HepG2 (cell line): ENCODE measurements around the gene VKORC1. TPM values are rescaled to one million over a fixed set of nuclear protein-coding genes. Genes with fewer than 3 reads are reported as not detected.

ENCODE experiments used
- KDM5A ChIP-seq: fragments of 200-600 bp; sonication (generic); IDR thresholded peaks from 2 replicates; pipeline ENCODE4 v1.7.0; 2018; ENCODE audit warnings: antibody characterized with exemption, mild to moderate bottlenecking, low read length, borderline replicate concordance
- KDM5B ChIP-seq: sonication (generic); formaldehyde crosslinking; IDR thresholded peaks from 2 replicates; pipeline ENCODE4 v1.4.0; 2020; ENCODE audit warnings: missing genetic modification reagents, mild to moderate bottlenecking, borderline replicate concordance
- WIZ ChIP-seq: sonication (generic); formaldehyde crosslinking; IDR thresholded peaks from 2 replicates; pipeline ENCODE4 v1.5.1; 2020; ENCODE audit warnings: mild to moderate bottlenecking, missing genetic modification reagents
- XBP1 ChIP-seq: sonication (generic); formaldehyde crosslinking; IDR thresholded peaks from 2 replicates; pipeline ENCODE4 v1.5.0; 2020; ENCODE audit warnings: missing genetic modification reagents
- ZBTB38 ChIP-seq: sonication (generic); formaldehyde crosslinking; IDR thresholded peaks from 2 replicates; pipeline ENCODE4 v1.5.1; 2020; ENCODE audit warnings: mild to moderate bottlenecking, missing genetic modification reagents
- ZMYM3 ChIP-seq: sonication (generic); formaldehyde crosslinking; IDR thresholded peaks from 2 replicates; pipeline ENCODE4 v1.5.1; 2020; ENCODE audit warnings: mild to moderate bottlenecking, missing genetic modification reagents
- ZNF101 ChIP-seq: sonication (generic); formaldehyde crosslinking; IDR thresholded peaks from 2 replicates; pipeline ENCODE4 v1.4.0; 2020; ENCODE audit warnings: mild to moderate bottlenecking, low read depth, missing genetic modification reagents, borderline replicate concordance
- ZNF484 ChIP-seq: sonication (generic); formaldehyde crosslinking; IDR thresholded peaks from 2 replicates; pipeline ENCODE4 v1.5.1; 2020; ENCODE audit warnings: mild to moderate bottlenecking, low read depth, missing genetic modification reagents, borderline replicate concordance
- ZNF670 ChIP-seq: sonication (generic); formaldehyde crosslinking; IDR thresholded peaks from 2 replicates; pipeline ENCODE4 v1.8.0; 2022; ENCODE audit warnings: mild to moderate bottlenecking, missing genetic modification reagents, borderline replicate concordance
- ZNF703 ChIP-seq: sonication (generic); formaldehyde crosslinking; IDR thresholded peaks from 2 replicates; pipeline ENCODE4 v1.5.1; 2020; ENCODE audit warnings: missing genetic modification reagents, mild to moderate bottlenecking, moderate library complexity, borderline replicate concordance
- polyA plus RNA-seq, 8 experiments: library from polyadenylated mRNA; depleted of rRNA in 3 of 8; stranded (reverse) in 7 of 8; unstranded in 1 of 8; fragments of >200 nt; fragmentation: Illumina TruSeq in 4 of 8; extraction: Trizol in 4 of 8; gene quantifications; 2 replicates each; pipeline versions ENCODE4 v1.2.1 to v1.2.3, GENCODE V29; 2011 to 2016; ENCODE audit warnings: low read depth in 4 of 8, missing spikeins in 1 of 8, mixed read lengths in 1 of 8; ENCODE audit not compliant: insufficient read depth in 1 of 8
- total RNA-seq, 5 experiments: library from RNA; depleted of rRNA; stranded (reverse); fragments of >200 nt; fragmentation: Illumina TruSeq; extraction: Trizol; gene quantifications; 2 replicates each; pipeline ENCODE4 v1.2.3, GENCODE V29; 2016; ENCODE audit warnings: low read depth in 1 of 5
- TF ChIP-seq, protein P1 (sequence below): sonication (generic); formaldehyde crosslinking; IDR thresholded peaks from 2 replicates; pipeline ENCODE4 v1.9.0; 2022; ENCODE audit warnings: missing genetic modification reagents, mild to moderate bottlenecking, borderline replicate concordance

VKORC1 gene
- total and polyA plus RNA-seq, 2 of the 13 experiments (the other 11 are each of a cell fraction or from before 2014, with no cell fraction given): 141 to 615 TPM

DNA sequence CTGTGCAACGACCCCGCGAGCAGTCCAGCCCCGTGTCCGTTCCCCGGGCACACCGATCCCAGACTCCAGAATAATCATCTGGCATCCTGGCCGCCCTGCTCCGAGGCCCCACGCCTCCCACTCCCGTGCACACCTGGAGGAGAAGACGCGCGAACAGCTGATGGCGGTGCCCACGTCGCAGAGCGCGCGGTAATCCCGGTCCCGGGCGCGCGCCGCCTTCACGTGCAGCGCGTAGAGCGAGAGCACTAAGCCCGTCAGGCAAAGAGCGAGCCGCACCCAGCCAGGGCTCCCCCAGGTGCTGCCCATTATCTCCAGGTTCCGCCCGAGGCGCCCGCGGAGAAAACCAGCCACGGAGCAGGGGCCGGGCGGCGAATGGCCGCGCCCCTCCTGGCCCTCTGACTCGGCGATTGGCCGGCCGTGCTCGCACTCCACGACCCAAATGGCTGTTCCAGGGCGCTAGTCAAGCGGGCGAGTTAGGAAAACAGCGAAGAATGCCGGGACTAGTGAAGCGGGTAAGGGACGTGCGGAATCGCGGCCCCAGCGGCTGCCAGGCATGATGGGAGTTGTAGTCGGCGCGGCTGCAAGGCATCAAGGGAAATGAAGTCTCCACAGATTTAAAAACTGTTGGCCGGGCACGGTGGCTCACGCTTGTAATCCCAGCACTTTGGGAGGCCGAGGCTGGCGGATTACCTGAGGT, at the start of gene VKORC1 (continued):
- TF ChIP-seq WIZ (CRISPR knock-in tag) (peak; percentile 85; the same call in 1 of the 2 replicates), ZBTB38 (CRISPR knock-in tag) (no peak; the same call in 1 of the 2 replicates), ZNF670 (CRISPR knock-in tag) (0 out of 2 replicates have a peak, but pooled peaks have one; percentile 34), ZNF703 (no peak), ZNF484 (CRISPR knock-in tag) (no peak), KDM5B (CRISPR knock-in tag) (peak; percentile 97), KDM5A (0 out of 2 replicates have a peak, but pooled peaks have one; percentile 24), XBP1 (CRISPR knock-in tag) (no peak), ZNF101 (CRISPR knock-in tag) (peak; percentile 2; the same call in 1 of the 2 replicates), ZMYM3 (CRISPR knock-in tag) (peak; percentile 53)
- TF ChIP-seq, protein P1, sequence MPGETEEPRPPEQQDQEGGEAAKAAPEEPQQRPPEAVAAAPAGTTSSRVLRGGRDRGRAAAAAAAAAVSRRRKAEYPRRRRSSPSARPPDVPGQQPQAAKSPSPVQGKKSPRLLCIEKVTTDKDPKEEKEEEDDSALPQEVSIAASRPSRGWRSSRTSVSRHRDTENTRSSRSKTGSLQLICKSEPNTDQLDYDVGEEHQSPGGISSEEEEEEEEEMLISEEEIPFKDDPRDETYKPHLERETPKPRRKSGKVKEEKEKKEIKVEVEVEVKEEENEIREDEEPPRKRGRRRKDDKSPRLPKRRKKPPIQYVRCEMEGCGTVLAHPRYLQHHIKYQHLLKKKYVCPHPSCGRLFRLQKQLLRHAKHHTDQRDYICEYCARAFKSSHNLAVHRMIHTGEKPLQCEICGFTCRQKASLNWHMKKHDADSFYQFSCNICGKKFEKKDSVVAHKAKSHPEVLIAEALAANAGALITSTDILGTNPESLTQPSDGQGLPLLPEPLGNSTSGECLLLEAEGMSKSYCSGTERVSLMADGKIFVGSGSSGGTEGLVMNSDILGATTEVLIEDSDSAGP (CRISPR knock-in tag): peak; percentile 89
